Lung (tissue), 12 donors: ENCODE data around the gene WRAP73. TPM values are rescaled to one million over a fixed set of nuclear protein-coding genes. Genes with fewer than 3 reads are reported as not detected.

ENCODE experiments used
- ATAC-seq: fragments of 200-7000 bp; cut with Tn5 transposase; one replicate; pipeline ENCODE4 v1.9.1; 2020; ENCODE audit warnings: moderate number of reproducible peaks; ENCODE audit not compliant: insufficient read depth, low FRiP score
- DNase-seq, 3 donors: peaks; one replicate each; pipeline ENCODE4 v3.0.0-alpha.2; 2013 to 2017
- H3K27ac ChIP-seq, 2 donors: one replicate each; pipeline ENCODE4 v1.5.1; 2013; ENCODE audit warnings: mild to moderate bottlenecking in 2 of 2, moderate library complexity in 2 of 2, control low read depth in 1 of 2, inconsistent platforms in 1 of 2, low read depth in 1 of 2, low read length in 1 of 2
- H3K27me3 ChIP-seq, 3 donors: one replicate each; pipeline ENCODE4 v1.5.1; 2013; ENCODE audit warnings: low read length in 2 of 3; ENCODE audit not compliant: control insufficient read depth in 3 of 3, insufficient read depth in 3 of 3
- H3K36me3 ChIP-seq, 4 donors: one replicate each; pipeline ENCODE4 v1.5.1; 2013; ENCODE audit warnings: low read length in 4 of 4, mild to moderate bottlenecking in 1 of 4, moderate library complexity in 1 of 4; ENCODE audit not compliant: control insufficient read depth in 4 of 4, insufficient read depth in 4 of 4
- H3K4me1 ChIP-seq, 5 donors: one replicate each; pipeline ENCODE4 v1.5.1; 2013; ENCODE audit warnings: low read length in 5 of 5, mild to moderate bottlenecking in 2 of 5, moderate library complexity in 1 of 5; ENCODE audit not compliant: control insufficient read depth in 5 of 5, insufficient read depth in 5 of 5
- H3K4me3 ChIP-seq: one replicate; pipeline ENCODE4 v1.5.1; 2013; ENCODE audit warnings: mild to moderate bottlenecking, control low read depth, moderate library complexity
- H3K9ac ChIP-seq, 2 donors: one replicate each; pipeline ENCODE4 v1.5.1; 2013; ENCODE audit warnings: low read length in 2 of 2, control low read depth in 1 of 2; ENCODE audit not compliant: insufficient read depth in 1 of 2
- H3K9me3 ChIP-seq, 4 donors: one replicate each; pipeline ENCODE4 v1.5.1; 2013; ENCODE audit warnings: low read length in 3 of 4, mild to moderate bottlenecking in 1 of 4, moderate library complexity in 1 of 4; ENCODE audit not compliant: control insufficient read depth in 4 of 4, insufficient read depth in 3 of 4
- WGBS, 2 donors: extraction: QIAGEN DNeasy Blood & Tissue Kit; methylation state at CpG; one replicate each; pipeline ENCODE4 v1.1.7; 2013; 5-methylcytosine and 5-hydroxymethylcytosine counted together
- polyA plus RNA-seq, 2 donors: library from polyadenylated mRNA; stranded (reverse); fragments of 200-250 nt; gene quantifications; one replicate each; pipeline ENCODE4 v1.2.1, GENCODE V29; 2013
- total RNA-seq, 2 donors: library from RNA; depleted of rRNA in 1 of 2; stranded (reverse); fragments of >200 nt in 1 of 2; gene quantifications; one replicate each; pipeline ENCODE4 v1.2.1, GENCODE V29; 2014 to 2021
- TF ChIP-seq, protein P1 (sequence below): IDR thresholded peaks from 2 replicates; pipeline ENCODE4 v1.5.1; 2012; ENCODE audit warnings: mild to moderate bottlenecking; ENCODE audit errors: control extremely low read depth, extremely low read depth
- donor health status: control.
- donor health status: control.
- donor health status: Bipolar disorder and iron deficiency.
- donor health status: healthy.
- donor health status: DM: yes; HTN: yes; CAD: no.

Gene WRAP73
- total and polyA plus RNA-seq, 4 donors: 17.3 to 25.3 (median 22.8) TPM

DNA sequence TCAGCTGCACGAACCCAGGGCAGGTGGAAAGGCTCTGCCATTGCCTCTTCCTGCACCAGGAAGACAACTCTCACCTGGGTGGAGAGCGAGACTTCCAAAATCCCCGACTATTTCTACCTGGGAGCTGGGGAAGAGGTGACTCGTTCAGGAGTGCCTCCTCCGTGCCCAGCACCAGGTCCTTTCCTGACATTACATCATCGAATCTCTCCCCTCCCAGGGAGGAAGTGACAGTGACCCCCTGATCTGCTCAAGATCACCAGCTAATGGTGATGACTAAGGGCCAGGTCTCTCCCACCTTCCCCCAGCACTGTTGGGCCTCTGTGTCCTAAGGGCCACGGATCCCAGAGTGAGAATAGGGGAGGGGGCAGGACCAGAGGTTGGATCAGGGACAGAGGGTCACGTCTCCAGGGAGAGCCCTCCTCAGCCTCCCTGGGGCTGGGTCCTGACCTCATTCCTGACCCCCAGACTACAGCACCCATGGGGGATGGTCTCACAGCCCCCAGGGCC, 45.4 kb downstream of the WRAP73 start:
- no peak for DNase-seq
- TF ChIP-seq, protein P1, sequence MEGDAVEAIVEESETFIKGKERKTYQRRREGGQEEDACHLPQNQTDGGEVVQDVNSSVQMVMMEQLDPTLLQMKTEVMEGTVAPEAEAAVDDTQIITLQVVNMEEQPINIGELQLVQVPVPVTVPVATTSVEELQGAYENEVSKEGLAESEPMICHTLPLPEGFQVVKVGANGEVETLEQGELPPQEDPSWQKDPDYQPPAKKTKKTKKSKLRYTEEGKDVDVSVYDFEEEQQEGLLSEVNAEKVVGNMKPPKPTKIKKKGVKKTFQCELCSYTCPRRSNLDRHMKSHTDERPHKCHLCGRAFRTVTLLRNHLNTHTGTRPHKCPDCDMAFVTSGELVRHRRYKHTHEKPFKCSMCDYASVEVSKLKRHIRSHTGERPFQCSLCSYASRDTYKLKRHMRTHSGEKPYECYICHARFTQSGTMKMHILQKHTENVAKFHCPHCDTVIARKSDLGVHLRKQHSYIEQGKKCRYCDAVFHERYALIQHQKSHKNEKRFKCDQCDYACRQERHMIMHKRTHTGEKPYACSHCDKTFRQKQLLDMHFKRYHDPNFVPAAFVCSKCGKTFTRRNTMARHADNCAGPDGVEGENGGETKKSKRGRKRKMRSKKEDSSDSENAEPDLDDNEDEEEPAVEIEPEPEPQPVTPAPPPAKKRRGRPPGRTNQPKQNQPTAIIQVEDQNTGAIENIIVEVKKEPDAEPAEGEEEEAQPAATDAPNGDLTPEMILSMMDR: no peak
- ATAC-seq: no peak
- 86 to 87% methylated on average over 8 of the region's 8 CpGs for WGBS, 2 donors
- Histone ChIP-seq H3K4me1 (peaks cover 0 to 42% (median 24%) of the 10 kb centered on the region in 5 donors), H3K9me3 (no peaks in the 10 kb centered on the region), H3K36me3 (peaks cover 0 to 14% (median 5%) of the 10 kb centered on the region in 4 donors), H3K4me3 (no peak overlapping the region), H3K27me3 (no peaks in the 10 kb centered on the region), H3K9ac (no peak overlapping the region), H3K27ac (no peak overlapping the region)

DNA sequence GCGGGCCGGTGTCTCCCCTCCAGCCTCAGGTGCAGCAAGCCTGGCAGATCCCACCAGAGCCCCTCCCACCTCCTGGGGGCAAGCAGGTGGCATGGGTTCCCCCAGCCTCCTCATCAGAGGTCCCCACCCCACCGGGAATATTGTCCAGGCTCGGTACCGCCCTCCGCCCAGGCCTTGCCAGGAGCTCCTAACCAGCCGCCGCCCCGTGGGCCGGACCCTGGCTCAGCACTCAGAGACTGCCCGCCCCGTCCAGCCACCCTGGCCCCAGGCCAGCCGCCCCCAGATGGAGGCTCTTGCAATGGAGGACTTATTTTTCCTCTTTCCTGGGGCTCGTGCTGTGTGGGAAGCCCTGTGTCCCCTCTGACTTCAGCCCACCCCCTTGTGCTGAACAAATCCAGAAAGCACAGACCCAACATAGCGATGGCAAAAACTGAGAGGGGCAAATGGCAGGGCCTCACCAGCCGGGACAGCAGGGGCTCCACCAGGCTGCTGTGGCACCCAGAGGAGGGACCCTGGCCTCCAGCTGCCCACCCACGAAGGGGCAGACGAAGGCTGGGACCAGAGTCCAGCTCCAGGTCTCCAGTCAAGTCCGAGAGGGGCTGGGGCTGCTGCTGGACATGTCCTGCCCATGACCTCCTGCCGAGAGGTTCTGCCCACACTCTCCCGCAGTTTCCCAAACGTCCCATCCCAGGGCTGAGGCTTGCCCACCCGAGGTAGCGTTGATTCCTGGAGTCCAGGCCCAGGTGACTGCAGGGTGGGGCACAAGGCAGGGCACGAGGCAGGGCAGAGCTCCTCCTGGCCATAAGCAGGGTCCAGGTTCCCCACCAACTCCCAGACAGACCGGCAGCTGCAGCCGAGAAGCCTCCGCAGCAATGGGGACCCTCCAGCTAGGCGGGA, 46.1 kb downstream of the WRAP73 start:
- no peak overlapping the region for H3K27ac ChIP-seq
- DNase-seq (peak; percentile 54 to 76 (median 61)), ATAC-seq (no peak)
- no peak overlapping the region for H3K9ac ChIP-seq
- H3K4me3 ChIP-seq: no peak overlapping the region
- WGBS, 2 donors: 79 to 87% methylated on average over 28 to 29 of the region's 29 CpGs
- no peaks in the 10 kb centered on the region for H3K27me3 ChIP-seq
- H3K9me3 ChIP-seq: no peaks in the 10 kb centered on the region
- peaks cover 0 to 14% (median 5%) of the 10 kb centered on the region in 4 donors for H3K36me3 ChIP-seq
- TF ChIP-seq, protein P1: no peak
- H3K4me1 ChIP-seq: peaks cover 0 to 42% (median 23%) of the 10 kb centered on the region in 5 donors

DNA sequence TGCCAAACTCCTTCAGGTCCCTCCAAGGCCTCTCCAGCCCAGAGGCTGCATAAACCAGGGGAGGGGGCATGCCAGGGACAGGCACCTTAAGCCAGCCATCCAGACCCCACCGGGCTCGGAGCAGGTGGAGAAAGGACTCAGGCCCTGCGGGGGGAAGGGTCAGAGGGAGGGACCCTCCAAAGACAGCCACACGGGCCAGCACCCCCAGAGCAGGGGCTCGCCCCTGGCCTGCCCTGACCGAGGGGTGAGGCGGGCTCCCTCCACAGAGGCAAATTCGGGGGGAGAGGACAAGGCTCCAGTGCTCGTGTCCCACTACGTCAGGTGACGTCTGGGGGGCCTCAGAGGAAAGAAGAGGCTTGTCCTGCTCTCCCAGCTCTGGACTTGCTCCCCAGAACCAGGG, 46.7 kb downstream of the WRAP73 start:
- no peak overlapping the region for H3K27ac ChIP-seq
- ATAC-seq: no peak
- H3K36me3 ChIP-seq: peaks cover 0 to 14% (median 5%) of the 10 kb centered on the region in 4 donors
- H3K9me3 ChIP-seq: no peaks in the 10 kb centered on the region
- no peak overlapping the region for H3K4me3 ChIP-seq
- WGBS, 2 donors: 88 to 89% methylated on average over 10 to 11 of the region's 11 CpGs
- H3K9ac ChIP-seq: no peak overlapping the region
- no peak for DNase-seq
- H3K27me3 ChIP-seq: no peaks in the 10 kb centered on the region
- TF ChIP-seq, protein P1: no peak
- peaks cover 0 to 42% (median 19%) of the 10 kb centered on the region in 5 donors for H3K4me1 ChIP-seq
